ENCODE measurements around the gene ACSM2A.
A peak's percentile ranks its signal among the peaks of the same experiment; 100 is the strongest.
"Not testable (repeated sequence)": the region's sequence is repeated elsewhere in the genome, so short reads cannot be mapped to it uniquely, and the experiment has no call there.

Gene ACSM2A, protein sequence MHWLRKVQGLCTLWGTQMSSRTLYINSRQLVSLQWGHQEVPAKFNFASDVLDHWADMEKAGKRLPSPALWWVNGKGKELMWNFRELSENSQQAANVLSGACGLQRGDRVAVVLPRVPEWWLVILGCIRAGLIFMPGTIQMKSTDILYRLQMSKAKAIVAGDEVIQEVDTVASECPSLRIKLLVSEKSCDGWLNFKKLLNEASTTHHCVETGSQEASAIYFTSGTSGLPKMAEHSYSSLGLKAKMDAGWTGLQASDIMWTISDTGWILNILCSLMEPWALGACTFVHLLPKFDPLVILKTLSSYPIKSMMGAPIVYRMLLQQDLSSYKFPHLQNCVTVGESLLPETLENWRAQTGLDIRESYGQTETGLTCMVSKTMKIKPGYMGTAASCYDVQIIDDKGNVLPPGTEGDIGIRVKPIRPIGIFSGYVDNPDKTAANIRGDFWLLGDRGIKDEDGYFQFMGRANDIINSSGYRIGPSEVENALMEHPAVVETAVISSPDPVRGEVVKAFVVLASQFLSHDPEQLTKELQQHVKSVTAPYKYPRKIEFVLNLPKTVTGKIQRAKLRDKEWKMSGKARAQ

DNA sequence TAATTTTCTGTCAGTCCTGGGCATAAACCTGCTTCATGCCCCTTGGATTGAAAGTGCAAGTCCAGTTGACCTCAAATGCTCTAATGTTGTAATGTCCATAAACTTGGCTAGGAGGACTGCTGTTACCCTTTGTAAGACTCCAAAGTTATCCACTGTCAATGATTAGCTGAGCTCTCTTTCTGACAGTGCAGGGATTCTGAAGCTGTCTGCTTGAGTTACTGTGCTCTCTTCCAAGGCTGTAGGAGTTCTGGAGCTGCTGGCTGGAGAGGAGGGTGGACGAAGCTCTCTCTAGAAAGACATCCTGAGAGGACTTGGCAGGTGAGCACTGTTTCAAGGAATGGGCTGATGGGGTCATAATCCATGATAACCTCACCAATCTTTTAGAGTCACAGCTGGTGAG, at the start of gene ACSM2A:
Gene ACSM2A, plus strand, starts transcription at position 158 of the 400 bp plus-strand sequence. CDS start 8,594 bp downstream, outside the sequence.
- DNase-seq: not testable (repeated sequence)

- no peak for DNase-seq
These were observed 48.7 kb upstream of the ACSM2A start for GRCh38 chr16:20402651-20403050.

GRCh38 chr16:20404637-20405036, 46.7 kb upstream of the ACSM2A start, which contains the start of gene PDILT:
PDILT (minus strand) TSS chr16:20404737; CDS start chr16:20399300, 5,437 bp downstream.
- no peak for DNase-seq

DNA sequence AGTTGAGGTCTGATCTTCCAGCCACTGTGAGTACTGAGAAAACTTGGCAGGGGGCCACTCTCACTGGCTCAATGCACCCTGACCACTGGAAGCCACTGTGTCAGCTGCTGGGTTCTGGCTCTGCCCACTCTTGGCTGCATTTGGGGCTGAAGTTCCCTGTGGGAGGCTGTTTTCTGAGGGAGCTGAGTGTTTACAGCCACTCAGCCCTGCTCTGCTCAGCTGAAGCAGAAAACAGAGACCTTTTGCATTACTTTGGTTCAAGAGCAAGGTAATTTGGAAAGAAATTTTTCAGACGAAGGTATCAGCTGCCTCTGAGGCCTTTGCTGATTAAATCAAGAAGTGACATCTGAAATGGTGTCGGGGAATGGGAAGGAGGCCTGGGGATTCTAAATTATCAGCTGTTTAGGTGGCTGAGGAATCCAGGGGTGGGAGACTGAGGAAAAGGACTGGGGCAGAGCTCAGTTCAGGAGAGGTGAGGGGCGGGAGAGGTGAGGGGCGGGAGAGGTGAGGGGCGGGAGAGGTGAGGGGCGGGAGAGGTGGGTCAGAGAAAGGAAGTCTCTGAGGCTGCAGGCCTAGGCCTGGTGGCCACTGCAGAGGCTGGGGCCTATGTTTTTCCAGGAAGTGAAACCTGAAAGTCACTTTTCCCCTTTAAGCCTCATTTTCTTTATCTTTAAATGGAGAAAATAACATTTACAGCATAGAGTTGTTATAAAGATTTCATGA, 41.8 kb upstream of the ACSM2A start, which contains the start of gene ACSM5:
Gene ACSM5, plus strand, starts transcription at position 137 of the 723 bp plus-strand sequence. CDS start 1,951 bp downstream, outside the sequence.
- peak; percentile 69 for DNase-seq

- DNase-seq: peak; percentile 90
These were observed 41.1 kb upstream of the ACSM2A start for GRCh38 chr16:20410121-20410723.

DNA sequence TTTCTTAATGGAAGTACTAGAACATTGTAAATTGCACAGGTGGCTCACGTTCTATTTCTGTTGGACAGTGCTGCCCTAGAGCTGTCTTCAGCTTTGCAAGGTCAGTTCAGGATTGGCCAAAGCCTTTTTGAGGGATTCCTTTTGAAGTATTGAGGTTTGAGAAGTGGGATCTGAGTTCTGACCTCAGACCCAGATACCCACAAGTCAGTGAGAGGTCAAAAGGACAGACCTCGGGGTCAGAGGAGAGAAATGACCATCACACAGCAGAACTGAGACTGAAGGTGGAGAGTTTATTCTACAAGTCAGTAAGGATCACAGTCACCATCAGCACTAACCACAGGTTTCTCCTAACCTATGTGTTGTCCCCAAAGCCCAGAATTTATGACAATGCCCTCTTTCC, 40.3 kb upstream of the ACSM2A start:
- no peak for DNase-seq

DNA sequence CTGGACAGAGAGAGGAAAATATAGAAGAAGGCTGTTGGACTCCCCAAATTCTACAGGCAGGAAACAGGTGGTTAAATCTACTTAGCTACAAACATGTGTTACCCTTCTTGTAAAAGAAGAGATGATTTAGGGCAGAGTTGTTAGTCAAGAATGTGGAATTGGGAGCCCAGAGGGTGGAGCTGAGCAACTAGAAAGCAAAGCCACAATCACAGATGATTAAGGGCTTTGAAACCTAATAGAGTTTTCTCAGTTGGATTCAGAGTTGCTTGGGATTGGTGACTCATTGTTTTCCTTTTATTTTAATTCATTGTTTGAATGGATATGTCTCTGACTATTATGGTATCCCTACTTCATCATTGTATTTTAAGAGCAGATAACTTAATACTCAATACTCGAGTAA, 35.8 kb upstream of the ACSM2A start:
- DNase-seq: no peak

GRCh38 chr16:20419093-20419492, 32.2 kb upstream of the ACSM2A start:
- DNase-seq: not testable (repeated sequence)

DNA sequence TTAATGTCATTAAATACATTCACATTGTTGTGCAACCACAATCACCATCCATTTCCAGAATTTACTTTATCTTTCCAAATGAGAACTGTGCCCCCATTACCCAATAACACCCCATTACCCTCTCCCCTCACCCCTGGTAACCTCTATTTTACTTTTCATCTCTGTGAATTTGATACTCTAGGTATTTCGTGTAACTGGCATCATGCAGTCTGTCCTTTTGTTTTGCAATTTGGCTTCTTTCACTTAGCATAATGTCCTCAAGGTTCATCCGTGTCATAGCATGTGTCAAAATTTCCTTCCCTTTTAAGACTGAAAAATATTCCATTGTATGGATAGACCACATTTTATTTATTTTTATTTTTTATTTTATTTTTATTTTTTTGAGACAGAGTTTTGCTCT, 29.6 kb upstream of the ACSM2A start:
- not testable (repeated sequence) for DNase-seq

DNA sequence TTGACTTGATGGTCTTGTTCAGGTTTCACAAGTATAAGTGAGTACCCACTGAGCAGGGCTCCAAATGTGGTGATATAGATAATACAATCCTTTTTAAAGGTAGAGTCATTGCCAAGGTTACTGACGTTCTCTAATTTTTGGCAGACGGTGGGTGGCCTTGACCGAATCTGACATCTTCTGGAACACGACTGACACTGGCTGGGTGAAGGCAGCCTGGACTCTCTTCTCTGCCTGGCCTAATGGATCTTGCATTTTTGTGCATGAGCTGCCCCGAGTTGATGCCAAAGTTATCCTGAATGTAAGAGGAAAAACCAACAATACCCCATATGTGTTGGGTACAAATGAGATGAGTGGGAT, 27.6 kb upstream of the ACSM2A start:
- DNase-seq: not testable (repeated sequence)

GRCh38 chr16:20424129-20424866, 27.0 kb upstream of the ACSM2A start:
- no peak for DNase-seq

DNA sequence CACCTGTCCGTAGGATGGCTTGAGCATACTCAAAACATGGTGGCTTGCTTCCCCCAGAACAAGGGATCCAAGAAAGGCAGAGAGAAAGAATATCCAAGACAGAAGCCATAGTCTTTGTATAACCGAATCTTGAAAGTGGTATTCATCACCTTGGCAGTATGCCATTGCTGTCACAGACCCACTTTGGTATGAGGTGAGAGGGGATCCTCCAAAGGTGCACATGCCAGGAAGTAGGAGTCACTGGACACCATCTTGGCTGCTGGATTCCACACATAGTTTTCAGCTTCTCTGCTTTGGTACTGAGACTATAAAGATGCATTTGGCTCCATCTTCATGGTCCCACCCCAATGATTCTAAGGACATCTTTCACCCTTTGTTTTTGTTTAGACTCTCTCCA, 23.9 kb upstream of the ACSM2A start:
- not testable (repeated sequence) for DNase-seq

DNA sequence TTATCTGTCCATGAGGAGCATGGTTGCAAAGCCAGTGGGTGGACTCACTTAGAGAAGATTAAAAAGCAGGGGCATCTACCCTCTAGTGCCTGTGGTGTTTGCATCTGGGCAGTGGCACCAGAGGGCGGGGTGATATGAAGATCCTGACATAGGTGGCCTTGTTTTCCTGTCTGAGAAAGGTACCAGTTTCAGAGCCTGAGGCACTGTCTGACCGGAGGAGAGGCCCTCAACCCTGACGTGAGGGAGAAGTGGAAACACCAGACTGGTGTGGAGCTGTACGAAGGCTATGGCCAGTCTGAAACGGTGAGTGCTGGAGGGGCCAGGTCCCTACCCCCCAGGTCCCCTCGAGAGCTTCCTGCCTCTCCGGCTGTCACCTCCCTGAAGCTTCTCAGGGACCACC, 21.8 kb upstream of the ACSM2A start:
- DNase-seq: not testable (repeated sequence)

- not testable (repeated sequence) for DNase-seq
These were observed 20.8 kb upstream of the ACSM2A start for GRCh38 chr16:20430480-20430879.

- DNase-seq: no peak
These were observed 20.4 kb upstream of the ACSM2A start for GRCh38 chr16:20430948-20431347.

GRCh38 chr16:20438950-20439349, 12.4 kb upstream of the ACSM2A start:
- not testable (repeated sequence) for DNase-seq

- DNase-seq: not testable (repeated sequence)
These were observed 11.5 kb upstream of the ACSM2A start for GRCh38 chr16:20439820-20440231.

GRCh38 chr16:20440731-20441130, 10.6 kb upstream of the ACSM2A start:
- DNase-seq: not testable (repeated sequence)

DNA sequence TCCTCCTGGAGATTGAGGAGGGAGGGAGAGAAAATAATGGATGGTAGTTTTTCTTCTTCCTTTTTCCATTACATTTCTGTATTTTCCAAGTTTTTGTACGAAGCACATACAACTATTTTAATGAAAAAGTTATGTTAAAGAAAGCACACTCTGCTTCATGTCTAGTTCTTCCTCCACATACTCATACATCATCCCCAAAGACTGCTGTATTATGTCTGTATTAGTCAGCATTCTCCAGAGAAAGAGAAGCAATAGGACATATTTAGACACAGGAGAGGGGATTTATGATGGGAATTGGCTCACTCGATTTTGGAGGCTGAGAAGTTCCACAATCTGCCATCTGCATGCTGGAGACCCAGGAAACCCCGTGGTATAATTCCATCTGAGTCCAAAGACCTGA, 10.1 kb upstream of the ACSM2A start:
- DNase-seq: no peak

DNA sequence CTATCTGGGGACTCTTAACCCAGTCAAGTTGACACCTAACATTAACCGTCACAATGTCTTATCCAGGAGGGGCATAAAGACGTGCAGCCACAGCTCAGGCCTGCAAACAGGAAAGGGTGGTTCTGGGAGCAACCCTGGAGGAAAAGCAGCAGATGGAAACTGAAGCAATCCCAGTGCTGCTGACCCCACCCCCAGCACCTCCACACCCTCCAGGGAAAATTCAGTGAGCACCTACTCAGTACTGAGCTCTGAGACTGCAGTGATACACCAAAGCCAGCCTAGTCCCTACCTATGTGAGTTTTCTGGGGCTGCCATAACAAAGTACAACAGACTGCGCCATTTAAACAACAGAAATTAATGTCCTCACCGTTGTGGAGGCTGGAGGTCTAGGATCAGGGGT, 9.5 kb upstream of the ACSM2A start:
- DNase-seq: not testable (repeated sequence)

DNA sequence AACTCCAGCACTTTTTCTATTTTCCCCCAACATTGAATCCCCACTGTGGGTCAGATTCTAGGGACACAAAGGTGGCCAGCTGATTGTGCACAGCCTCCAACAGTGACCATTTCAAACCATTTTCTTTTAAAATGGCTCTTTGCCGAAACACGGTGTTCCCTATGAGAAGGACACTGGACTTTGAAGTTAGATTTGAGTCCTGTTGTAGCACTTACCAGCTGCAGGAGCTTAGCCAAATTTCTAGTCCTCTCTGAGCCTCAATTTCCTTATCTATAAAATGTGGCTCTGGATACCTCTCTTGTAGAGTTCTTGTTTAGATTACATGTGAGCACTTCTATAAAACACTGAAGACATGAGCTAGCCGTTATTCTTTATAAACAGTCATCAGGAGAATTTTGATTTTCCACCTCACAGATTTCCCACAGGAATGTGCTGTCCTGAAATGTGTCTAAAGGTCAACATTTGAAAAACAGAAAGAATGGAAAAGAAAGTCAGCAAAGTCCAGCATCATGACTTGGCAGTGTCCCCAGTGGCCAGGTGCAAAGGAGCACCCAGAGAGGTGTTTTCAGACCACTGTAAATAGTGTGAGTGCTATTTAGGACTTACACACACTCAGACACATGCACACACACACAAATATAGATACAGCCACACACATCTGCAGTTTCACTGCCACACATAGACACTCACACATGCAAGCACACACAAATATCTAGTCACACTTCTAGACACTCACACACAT, 4.5 kb upstream of the ACSM2A start:
- not testable (repeated sequence) for DNase-seq

DNA sequence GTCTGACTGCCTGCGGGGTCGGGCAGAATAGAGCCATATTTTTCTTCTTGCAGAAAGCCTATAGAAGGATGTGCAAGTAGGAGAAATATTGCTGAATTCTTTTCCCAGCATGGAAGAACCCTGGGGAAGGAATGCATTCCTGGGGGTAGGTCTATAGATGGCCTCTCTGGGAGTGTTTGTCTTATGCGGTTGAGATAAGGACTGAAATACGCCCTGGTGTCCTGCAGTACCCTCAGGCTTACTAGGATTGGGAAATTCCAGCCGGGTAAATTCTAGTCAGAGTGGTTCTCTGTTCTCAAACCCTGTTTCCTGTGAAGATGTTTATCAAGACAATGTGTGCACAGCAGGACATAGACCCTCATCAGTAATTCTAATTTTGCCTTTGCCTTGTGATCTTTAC, 2.3 kb downstream of the ACSM2A start:
- DNase-seq: not testable (repeated sequence)

All from suppressor macrophage treated with lipopolysaccharide for 4 hours (primary cell).